GM12878 (cell line): ENCODE results near the gene TFB1M. TPM values are rescaled to one million over a fixed set of nuclear protein-coding genes. Genes with fewer than 3 reads are reported as not detected.

Source experiments
- ATAC-seq: fragments of 200-7000 bp; cut with Tn5 transposase; 3 replicates; pipeline ENCODE4 v1.9.1; 2020; ENCODE audit warnings: mild to moderate bottlenecking, moderate library complexity
- BruUV-seq: library from RNA; stranded (reverse); fragments of 400-500 nt; replicated peaks from 2 replicates; lab custom pipeline; 2021; lab: Mats Ljungman, UMichigan
- CTCF ChIA-PET: fragments of 300-600 bp; sonication (Branson Sonifier 250); formaldehyde crosslinking; extraction: SDS; loops from one replicate; lab custom pipeline; 2021; ENCODE audit warnings: inconsistent platforms; lab: Yijun Ruan, JAX
- POLR2A ChIA-PET: fragments of 350-600 bp; formaldehyde crosslinking; extraction: SDS; loops from one replicate; lab custom pipeline; 2021; ENCODE audit warnings: inconsistent platforms; lab: Charles Lee
- RAD21 ChIA-PET: fragments of 300-600 bp; sonication (Branson Sonifier 250); formaldehyde crosslinking; loops from one replicate; lab custom pipeline; 2023; ENCODE audit warnings: antibody characterized with exemption; ENCODE audit not compliant: unreplicated experiment; lab: Charles Lee
- SMC1A ChIA-PET: fragments of 300-600 bp; sonication (Branson Sonifier 250); formaldehyde crosslinking; loops from one replicate; lab custom pipeline; 2023; ENCODE audit not compliant: unreplicated experiment, uncharacterized antibody; lab: Charles Lee
- DNase-seq: peaks from one replicate; pipeline ENCODE4 v3.0.0-alpha.2; 2011; ENCODE audit warnings: low read depth, low spot score
- FAIRE-seq: peaks from 3 replicates; lab custom pipeline; 2011; peaks lifted over from hg19 to GRCh38; lab: Jason Lieb, UNC
- H2AFZ ChIP-seq: 2 replicates; pipeline ENCODE4 v1.6.0; 2011; ENCODE audit warnings: low read depth, low read length, control low read depth; ENCODE audit not compliant: control insufficient read depth
- H3K27ac ChIP-seq: 2 replicates; pipeline ENCODE4 v1.5.1; 2011; ENCODE audit warnings: control low read depth; ENCODE audit not compliant: control insufficient read depth, insufficient read depth
- H3K27me3 ChIP-seq, 2 experiments: replicated peaks in 1 of 2; 2 replicates each; pipeline versions ENCODE4 v1.6.0 to v1.6.1; 2011; ENCODE audit warnings: low read length in 1 of 2; ENCODE audit not compliant: control insufficient read depth in 2 of 2, insufficient read depth in 2 of 2
- H3K36me3 ChIP-seq, 2 experiments: 2 replicates each; pipeline ENCODE4 v1.5.1; 2011; ENCODE audit warnings: low read length in 1 of 2; ENCODE audit not compliant: control insufficient read depth in 2 of 2, insufficient read depth in 2 of 2
- H3K4me1 ChIP-seq: 2 replicates; pipeline ENCODE4 v1.6.1; 2011; ENCODE audit warnings: mild to moderate bottlenecking, low read length, moderate library complexity, mixed read lengths; ENCODE audit not compliant: control insufficient read depth, insufficient read depth
- H3K4me2 ChIP-seq: 2 replicates; pipeline ENCODE4 v1.6.0; 2011; ENCODE audit warnings: control low read depth; ENCODE audit not compliant: control insufficient read depth, insufficient read depth
- H3K4me3 ChIP-seq: fragments of 200-600 bp; sonication (generic); 2 replicates; pipeline ENCODE4 v1.5.1; 2016
- H3K79me2 ChIP-seq: 2 replicates; pipeline ENCODE4 v1.6.0; 2011; ENCODE audit warnings: low read length; ENCODE audit not compliant: control insufficient read depth, insufficient read depth
- H3K9ac ChIP-seq: 2 replicates; pipeline ENCODE4 v1.8.0; 2011; ENCODE audit warnings: low read length, control low read depth, mixed read lengths; ENCODE audit not compliant: control insufficient read depth, insufficient read depth
- H3K9me3 ChIP-seq: replicated peaks from 3 replicates; pipeline ENCODE4 v1.5.1; 2011; ENCODE audit warnings: mild to moderate bottlenecking, low read length; ENCODE audit not compliant: control insufficient read depth, insufficient read depth
- H4K20me1 ChIP-seq: 2 replicates; pipeline ENCODE4 v1.6.0; 2011; ENCODE audit not compliant: control insufficient read depth, insufficient read depth
- BRCA1 ChIP-seq: IDR thresholded peaks from 2 replicates; pipeline ENCODE4 v1.6.1; 2011; ENCODE audit warnings: low read depth, low read length, improper control_type of control experiment
- EGR1 ChIP-seq, 2 experiments: IDR thresholded peaks; 1 replicate in 1 of 2; 2 replicates in 1 of 2; pipeline ENCODE4 v1.6.1; 2011 to 2012; ENCODE audit warnings: low read depth in 2 of 2, low read length in 2 of 2, borderline replicate concordance in 1 of 2, mild to moderate bottlenecking in 1 of 2, moderate library complexity in 1 of 2
- IKZF1 ChIP-seq: fragments of 450-650 bp; conservative IDR thresholded peaks from 2 replicates; pipeline ENCODE4 v1.6.1; 2017; ENCODE audit warnings: antibody characterized with exemption, mild to moderate bottlenecking
- NR2C1 ChIP-seq: fragments of 450-650 bp; IDR thresholded peaks from 2 replicates; pipeline ENCODE4 v1.6.1; 2017; ENCODE audit warnings: antibody characterized with exemption, mild to moderate bottlenecking, moderate library complexity
- RB1 ChIP-seq: fragments of 450-650 bp; formaldehyde crosslinking; IDR thresholded peaks from 2 replicates; pipeline ENCODE4 v1.6.1; 2017; ENCODE audit warnings: mild to moderate bottlenecking, borderline replicate concordance
- SUPT20H ChIP-seq: IDR thresholded peaks from 2 replicates; pipeline ENCODE4 v1.6.1; 2011; ENCODE audit warnings: low read depth, mild to moderate bottlenecking, low read length, moderate library complexity, borderline replicate concordance; ENCODE audit not compliant: control insufficient read depth
- WGBS: methylation state at CpG from one replicate; pipeline ENCODE4 v1.1.6; 2016; ENCODE audit warnings: low lambda C conversion rate; ENCODE audit not compliant: insufficient replicate concordance, insufficient coverage; ENCODE audit errors: missing lambda C conversion rate; 5-methylcytosine and 5-hydroxymethylcytosine counted together
- in situ Hi-C: fragments of 300-500 bp; cut with MboI; formaldehyde crosslinking; loops from 9 replicates; pipeline ENCODE4 v1.14.3; 2018; ENCODE audit warnings: mixed read lengths
- intact Hi-C: fragments of 100-400 bp; cut with micrococcal nuclease; formaldehyde crosslinking; loops from one replicate; pipeline ENCODE4 v1.14.2; 2022; ENCODE audit not compliant: unreplicated experiment
- polyA plus RNA-seq, 11 experiments: library from polyadenylated mRNA; depleted of rRNA in 4 of 11; unstranded in 6 of 11; stranded (reverse) in 5 of 11; fragments of >200 nt; fragmentation: Nextera tagmentation in 4 of 11; fragmentation: Illumina TruSeq in 1 of 11; extraction: Ambion mirVana in 4 of 11; extraction: Trizol in 1 of 11; gene quantifications; 1 replicate in 1 of 11; 2 replicates in 10 of 11; pipeline versions ENCODE4 v1.2.1 to v1.2.3, GENCODE V29; 2011 to 2016; ENCODE audit warnings: inconsistent platforms in 2 of 11, missing spikeins in 2 of 11, low read depth in 1 of 11
- total RNA-seq, 4 experiments: library from RNA; depleted of rRNA in 3 of 4; stranded (reverse); fragments of >200 nt in 3 of 4; fragmentation: Illumina TruSeq in 1 of 4; extraction: Trizol in 1 of 4; gene quantifications; 2 replicates each; pipeline versions ENCODE4 v1.2.1 to v1.2.3, GENCODE V29; 2013 to 2021
- TF ChIP-seq, protein P1 (sequence below): IDR thresholded peaks from 2 replicates; pipeline ENCODE4 v1.6.1; 2011; ENCODE audit warnings: borderline replicate concordance, low read depth, mild to moderate bottlenecking, moderate library complexity, mixed read lengths, low read length; ENCODE audit not compliant: insufficient read depth; ENCODE audit errors: extremely low read length
- TF ChIP-seq, protein P2 (sequence below): fragments of 450-650 bp; IDR thresholded peaks from 2 replicates; pipeline ENCODE4 v1.6.1; 2016; ENCODE audit warnings: mild to moderate bottlenecking, moderate library complexity, borderline replicate concordance

Gene TFB1M
- total and polyA plus RNA-seq, 10 of the 15 experiments (the other 5 are each of a cell fraction or from before 2014, with no cell fraction given), result 29.9 to 117 (median 41.3) TPM

- Histone ChIP-seq H3K4me1 (peaks cover 19% of the 10 kb centered on the region), H2AFZ (no peak overlapping the region), H3K79me2 (no peaks in the 10 kb centered on the region; the same call in 1 of the 2 replicates), H3K27ac (no peak overlapping the region), H3K36me3 (no peaks in the 10 kb centered on the region; a peak in 2 of 4 replicates), H3K27me3 (no peaks in the 10 kb centered on the region), H3K4me3 (no peak overlapping the region), H3K4me2 (no peak overlapping the region), H3K9me3 (no peaks in the 10 kb centered on the region; the same call in 2 of the 3 replicates), H3K9ac (no peak overlapping the region), H4K20me1 (no peaks in the 10 kb centered on the region)
- no TSS peak for BruUV-seq
- ATAC-seq (no peak), FAIRE-seq (no peak)
- ChIA-PET RAD21 (interaction anchor here (1.3 kb wide), 1 partner anchor 21 kb away, joined by 4 read pairs; no protein-coding TSS in a partner anchor), CTCF (interaction anchor here (1.2 to 1.3 kb wide), 2 partner anchors 21 to 24 kb away, joined by 3 to 6 read pairs; no protein-coding TSS in a partner anchor), SMC1A (no interaction called here)
- WGBS, result 83% methylated on average over 4 of the region's 4 CpGs
- in situ Hi-C loops, result no loop called here
- TF ChIP-seq RB1 (no peak), SUPT20H (no peak)
- TF ChIP-seq, all 136 proteins: peak for 0
- intact Hi-C loops, result no loop called here
- POLR2A ChIA-PET, result no interaction called here
- no peak for DNase-seq
Observed at GRCh38 chr6:155227046-155227445, 87.2 kb downstream of the TFB1M start.

DNA sequence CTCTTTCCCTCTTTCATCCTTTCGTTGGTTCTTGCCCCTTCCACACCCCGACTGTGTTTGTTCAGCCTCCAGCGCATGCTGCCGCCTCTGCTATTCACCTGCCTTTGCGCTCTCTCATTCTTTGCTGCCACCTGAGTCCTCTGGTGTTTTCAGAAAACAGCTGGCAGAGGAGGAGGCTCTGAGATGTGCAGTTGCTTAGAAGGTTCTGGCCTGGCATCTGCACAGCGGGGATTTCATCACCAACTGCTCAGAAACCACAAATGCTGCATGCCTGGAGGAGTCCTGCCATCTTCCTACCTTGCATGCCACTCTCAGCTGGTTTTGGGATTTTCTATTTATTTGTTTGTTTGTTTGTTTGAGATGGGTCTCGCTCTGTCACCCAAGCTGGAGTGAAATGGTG is 89.7 kb downstream of the TFB1M start:
- intact Hi-C loops, result loop anchor here (2.0 kb wide), 1 partner anchor 44 kb away; no protein-coding TSS in a partner anchor
- TF ChIP-seq BRCA1 (no peak), NR2C1 (no peak), EGR1 (IDR thresholded peaks at IDR 0.05; ENCODE audit: borderline replicate concordance in 1 of 2, low read depth in 2 of 2, low read length in 2 of 2) (no peak), IKZF1 (no peak)
- TF ChIP-seq, protein P1, sequence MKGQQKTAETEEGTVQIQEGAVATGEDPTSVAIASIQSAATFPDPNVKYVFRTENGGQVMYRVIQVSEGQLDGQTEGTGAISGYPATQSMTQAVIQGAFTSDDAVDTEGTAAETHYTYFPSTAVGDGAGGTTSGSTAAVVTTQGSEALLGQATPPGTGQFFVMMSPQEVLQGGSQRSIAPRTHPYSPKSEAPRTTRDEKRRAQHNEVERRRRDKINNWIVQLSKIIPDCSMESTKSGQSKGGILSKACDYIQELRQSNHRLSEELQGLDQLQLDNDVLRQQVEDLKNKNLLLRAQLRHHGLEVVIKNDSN, result no peak
- TF ChIP-seq, protein P2, sequence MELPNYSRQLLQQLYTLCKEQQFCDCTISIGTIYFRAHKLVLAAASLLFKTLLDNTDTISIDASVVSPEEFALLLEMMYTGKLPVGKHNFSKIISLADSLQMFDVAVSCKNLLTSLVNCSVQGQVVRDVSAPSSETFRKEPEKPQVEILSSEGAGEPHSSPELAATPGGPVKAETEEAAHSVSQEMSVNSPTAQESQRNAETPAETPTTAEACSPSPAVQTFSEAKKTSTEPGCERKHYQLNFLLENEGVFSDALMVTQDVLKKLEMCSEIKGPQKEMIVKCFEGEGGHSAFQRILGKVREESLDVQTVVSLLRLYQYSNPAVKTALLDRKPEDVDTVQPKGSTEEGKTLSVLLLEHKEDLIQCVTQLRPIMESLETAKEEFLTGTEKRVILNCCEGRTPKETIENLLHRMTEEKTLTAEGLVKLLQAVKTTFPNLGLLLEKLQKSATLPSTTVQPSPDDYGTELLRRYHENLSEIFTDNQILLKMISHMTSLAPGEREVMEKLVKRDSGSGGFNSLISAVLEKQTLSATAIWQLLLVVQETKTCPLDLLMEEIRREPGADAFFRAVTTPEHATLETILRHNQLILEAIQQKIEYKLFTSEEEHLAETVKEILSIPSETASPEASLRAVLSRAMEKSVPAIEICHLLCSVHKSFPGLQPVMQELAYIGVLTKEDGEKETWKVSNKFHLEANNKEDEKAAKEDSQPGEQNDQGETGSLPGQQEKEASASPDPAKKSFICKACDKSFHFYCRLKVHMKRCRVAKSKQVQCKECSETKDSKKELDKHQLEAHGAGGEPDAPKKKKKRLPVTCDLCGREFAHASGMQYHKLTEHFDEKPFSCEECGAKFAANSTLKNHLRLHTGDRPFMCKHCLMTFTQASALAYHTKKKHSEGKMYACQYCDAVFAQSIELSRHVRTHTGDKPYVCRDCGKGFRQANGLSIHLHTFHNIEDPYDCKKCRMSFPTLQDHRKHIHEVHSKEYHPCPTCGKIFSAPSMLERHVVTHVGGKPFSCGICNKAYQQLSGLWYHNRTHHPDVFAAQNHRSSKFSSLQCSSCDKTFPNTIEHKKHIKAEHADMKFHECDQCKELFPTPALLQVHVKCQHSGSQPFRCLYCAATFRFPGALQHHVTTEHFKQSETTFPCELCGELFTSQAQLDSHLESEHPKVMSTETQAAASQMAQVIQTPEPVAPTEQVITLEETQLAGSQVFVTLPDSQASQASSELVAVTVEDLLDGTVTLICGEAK, result no peak

More for the DNA sequence above, 89.7 kb downstream of the TFB1M start:
- in situ Hi-C loops, result no loop called here
- Histone ChIP-seq H3K79me2 (no peaks in the 10 kb centered on the region; the same call in 1 of the 2 replicates), H3K9ac (no peak overlapping the region), H3K4me3 (no peak overlapping the region), H3K9me3 (no peaks in the 10 kb centered on the region; the same call in 2 of the 3 replicates), H3K27ac (no peak overlapping the region), H4K20me1 (no peaks in the 10 kb centered on the region; the same call in 1 of the 2 replicates), H3K4me1 (peaks cover 15% of the 10 kb centered on the region), H3K4me2 (peak overlapping the region; percentile 15; the same call in 1 of the 2 replicates), H2AFZ (no peak overlapping the region), H3K27me3 (no peaks in the 10 kb centered on the region), H3K36me3 (no peaks in the 10 kb centered on the region; a peak in 2 of 4 replicates)
- no TSS peak for BruUV-seq
- DNase-seq, result no peak
- ChIA-PET POLR2A (interaction anchor here (1.2 to 2.5 kb wide), 4 partner anchors 22 to 90 kb away, joined by 3 to 19 read pairs (median 4); no protein-coding TSS in a partner anchor), CTCF (interaction anchor here (1.4 to 3.8 kb wide), 5 partner anchors 10 to 47 kb away, joined by 4 to 23 read pairs (median 8); no protein-coding TSS in a partner anchor), SMC1A (interaction anchor here (0.8 to 4.3 kb wide), 13 partner anchors 10 to 297 kb away, joined by 3 to 23 read pairs (median 4); no protein-coding TSS in a partner anchor), RAD21 (interaction anchor here (1.0 to 3.2 kb wide), 6 partner anchors 11 to 53 kb away, joined by 3 to 17 read pairs (median 7); no protein-coding TSS in a partner anchor)
- no peak for FAIRE-seq
- 64% methylated on average over 7 of the region's 7 CpGs for WGBS
- peak; percentile 7; the same call in 1 of the 3 replicates for ATAC-seq
